Body of pancreas (tissue), 4 donors: ENCODE results near the gene SYNGR2.

Experiments
- CTCF ChIP-seq, 7 experiments: fragments of 450-650 bp in 4 of 7; fragments of 200-600 bp in 3 of 7; sonication (generic) in 3 of 7; IDR thresholded peaks; one replicate each; pipeline ENCODE4 v1.5.1; 2016 to 2019; ENCODE audit warnings: antibody characterized with exemption in 7 of 7
- POLR2A ChIP-seq, 3 donors: fragments of 450-650 bp; IDR thresholded peaks; one replicate each; pipeline ENCODE4 v1.6.1; 2016; ENCODE audit warnings: antibody characterized with exemption in 3 of 3, mild to moderate bottlenecking in 2 of 3

GRCh38 chr17:78124081-78124835, 44.1 kb upstream of the SYNGR2 start:
- TF ChIP-seq POLR2A (IDR thresholded peaks at IDR 0.05) (no peak), CTCF (IDR thresholded peaks at IDR 0.05) (no peak)
